Uterus (tissue), 4 donors: ENCODE data around the gene TBKBP1. TPM values are rescaled to one million over a fixed set of nuclear protein-coding genes. Genes with fewer than 3 reads are reported as not detected.

Experiments used
- DNase-seq, 2 donors: peaks; one replicate each; pipeline ENCODE4 v3.0.0-alpha.2; 2019 to 2020
- H3K27ac ChIP-seq, 2 donors: fragments of 200-600 bp; sonication (generic); 1 replicate in 1 of 2; 2 replicates in 1 of 2; pipeline ENCODE4 v1.5.1; 2016 to 2018
- H3K27me3 ChIP-seq, 2 donors: fragments of 200-600 bp; sonication (generic); one replicate each; pipeline ENCODE4 v1.5.1; 2018 to 2019; ENCODE audit warnings: control low read depth in 1 of 2
- H3K36me3 ChIP-seq, 2 donors: fragments of 200-600 bp; sonication (generic); one replicate each; pipeline ENCODE4 v1.5.1; 2019; ENCODE audit warnings: control low read depth in 1 of 2
- H3K4me1 ChIP-seq, 2 donors: fragments of 200-600 bp; sonication (generic); one replicate each; pipeline ENCODE4 v1.5.1; 2018 to 2019; ENCODE audit warnings: control low read depth in 1 of 2
- H3K4me3 ChIP-seq, 2 donors: fragments of 200-600 bp; sonication (generic); 1 replicate in 1 of 2; 2 replicates in 1 of 2; pipeline ENCODE4 v1.5.1; 2018 to 2019; ENCODE audit warnings: mild to moderate bottlenecking in 1 of 2
- H3K9me3 ChIP-seq, 2 donors: fragments of 200-600 bp; sonication (generic); one replicate each; pipeline ENCODE4 v1.5.1; 2019; ENCODE audit warnings: control low read depth in 1 of 2
- CTCF ChIP-seq, 4 experiments: fragments of 200-600 bp in 2 of 4; fragments of 450-650 bp in 2 of 4; sonication (generic) in 2 of 4; IDR thresholded peaks; one replicate each; pipeline ENCODE4 v1.5.1; 2016 to 2019; ENCODE audit warnings: antibody characterized with exemption in 4 of 4, mild to moderate bottlenecking in 2 of 4, moderate library complexity in 1 of 4
- POLR2A ChIP-seq, 2 donors: fragments of 450-650 bp; IDR thresholded peaks; one replicate each; pipeline ENCODE4 v1.6.1; 2016; ENCODE audit warnings: antibody characterized with exemption in 2 of 2, mild to moderate bottlenecking in 1 of 2, moderate library complexity in 1 of 2
- intact Hi-C: fragments of 100-400 bp; cut with DNase I; formaldehyde crosslinking; loops from one replicate; pipeline ENCODE4 v1.15.1; 2023; ENCODE audit warnings: low total_unique reads
- total RNA-seq, 4 donors: library from RNA; depleted of rRNA in 3 of 4; stranded (reverse); fragments of >200 nt in 3 of 4; gene quantifications; one replicate each; pipeline versions ENCODE4 v1.1.0 to v1.2.4, GENCODE V29; 2014 to 2023
- donor health status: DM: yes; HTN: yes; CAD: no.

The TBKBP1 gene
- total RNA-seq, 4 donors from 2014 or later, result 2.6 to 24.8 (median 10.7) TPM

- no peak overlapping the region for H3K4me3 ChIP-seq
- intact Hi-C loops, result no loop called here
- H3K27ac ChIP-seq, result no peak overlapping the region
- DNase-seq, result no peak
- H3K36me3 ChIP-seq, result no peaks in the 10 kb centered on the region
- no peak for TF ChIP-seq CTCF (IDR thresholded peaks at IDR 0.05)
- no peak for TF ChIP-seq POLR2A (IDR thresholded peaks at IDR 0.05)
- no peaks in the 10 kb centered on the region for H3K9me3 ChIP-seq
- no peaks in the 10 kb centered on the region for H3K27me3 ChIP-seq
- no peaks in the 10 kb centered on the region for H3K4me1 ChIP-seq
Observed at GRCh38 chr17:47704116-47704515, 10.2 kb downstream of the TBKBP1 start.

DNA sequence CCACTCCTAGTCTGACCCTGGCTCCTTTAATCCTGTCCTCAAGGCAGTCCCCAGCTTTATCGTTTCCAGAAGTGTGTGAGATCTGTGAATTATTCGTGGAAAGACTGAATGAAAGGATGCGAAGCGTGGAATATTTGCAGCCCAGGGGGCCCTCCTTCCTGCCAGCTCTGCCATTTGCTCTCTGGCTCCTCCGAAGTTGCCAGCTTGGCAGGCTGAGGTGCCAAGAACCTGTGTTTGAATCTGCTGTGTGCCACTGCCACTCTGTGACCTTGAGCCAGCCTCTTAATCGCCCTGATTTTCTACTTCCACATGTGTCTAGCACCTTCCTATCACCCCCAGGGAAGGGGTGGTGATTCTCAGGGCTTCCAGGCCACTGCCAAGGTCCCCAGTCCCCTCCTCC lies 10.8 kb downstream of the TBKBP1 start:
- no peak overlapping the region for H3K4me3 ChIP-seq
- TF ChIP-seq CTCF (IDR thresholded peaks at IDR 0.05), result no peak
- TF ChIP-seq POLR2A (IDR thresholded peaks at IDR 0.05), result no peak
- H3K4me1 ChIP-seq, result no peaks in the 10 kb centered on the region
- H3K27me3 ChIP-seq, result no peaks in the 10 kb centered on the region
- no peaks in the 10 kb centered on the region for H3K9me3 ChIP-seq
- DNase-seq, result no peak
- no peaks in the 10 kb centered on the region for H3K36me3 ChIP-seq
- intact Hi-C loops, result no loop called here
- no peak overlapping the region for H3K27ac ChIP-seq

DNA sequence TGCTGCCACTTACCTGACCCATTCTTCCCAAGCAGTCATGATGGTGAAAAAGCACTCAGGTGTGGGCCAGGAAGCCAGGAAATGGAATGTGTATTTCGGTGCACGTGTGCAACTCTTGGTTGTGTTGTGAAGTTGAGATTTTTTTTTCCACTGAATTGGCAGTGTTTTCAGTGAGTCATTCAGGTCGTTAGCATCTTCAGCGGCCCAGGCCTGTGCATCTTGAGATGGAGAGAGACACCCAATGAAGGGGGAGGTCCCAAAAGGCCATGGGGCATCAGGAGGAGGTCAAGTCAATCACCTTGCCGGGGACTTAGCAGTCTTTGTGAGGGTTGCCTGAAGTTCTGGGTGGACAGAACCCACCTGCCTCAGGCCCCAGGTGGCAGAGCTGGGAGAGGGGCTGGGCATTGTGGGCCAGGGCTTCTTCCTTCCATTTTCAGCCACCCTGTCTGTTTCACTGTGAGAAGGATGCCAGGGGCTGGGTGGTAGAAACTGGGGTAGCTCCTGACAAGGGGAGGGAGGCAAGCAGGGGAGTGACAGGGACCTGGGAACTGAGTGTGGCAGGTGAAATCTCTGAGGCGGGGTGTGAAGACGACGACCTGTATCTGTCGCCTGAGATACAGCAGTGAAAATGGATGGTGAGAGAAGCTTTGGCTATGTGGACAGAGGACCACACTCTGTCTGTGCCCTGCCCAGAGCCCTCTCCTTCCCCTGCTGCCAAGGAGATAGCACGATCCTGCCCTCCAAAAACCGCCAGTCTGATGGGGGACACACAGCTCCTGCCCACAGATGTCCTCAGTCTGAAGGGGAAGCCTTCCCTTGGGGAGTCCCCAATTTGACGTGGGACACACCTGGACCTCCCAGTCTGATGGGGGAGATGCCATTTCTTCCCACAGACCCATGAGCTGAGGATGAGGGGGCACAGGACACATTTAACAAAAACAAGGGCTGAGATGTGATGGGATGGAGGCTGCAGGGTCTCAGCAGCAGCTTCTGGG lies 11.9 kb downstream of the TBKBP1 start:
- TF ChIP-seq POLR2A (IDR thresholded peaks at IDR 0.05) (no peak), CTCF (IDR thresholded peaks at IDR 0.05) (no peak)
- H3K27ac ChIP-seq, result no peak overlapping the region
- H3K9me3 ChIP-seq, result no peaks in the 10 kb centered on the region
- H3K4me3 ChIP-seq, result no peak overlapping the region
- intact Hi-C loops, result no loop called here
- no peak for DNase-seq
- H3K36me3 ChIP-seq, result no peaks in the 10 kb centered on the region
- no peaks in the 10 kb centered on the region for H3K27me3 ChIP-seq
- no peaks in the 10 kb centered on the region for H3K4me1 ChIP-seq

DNA sequence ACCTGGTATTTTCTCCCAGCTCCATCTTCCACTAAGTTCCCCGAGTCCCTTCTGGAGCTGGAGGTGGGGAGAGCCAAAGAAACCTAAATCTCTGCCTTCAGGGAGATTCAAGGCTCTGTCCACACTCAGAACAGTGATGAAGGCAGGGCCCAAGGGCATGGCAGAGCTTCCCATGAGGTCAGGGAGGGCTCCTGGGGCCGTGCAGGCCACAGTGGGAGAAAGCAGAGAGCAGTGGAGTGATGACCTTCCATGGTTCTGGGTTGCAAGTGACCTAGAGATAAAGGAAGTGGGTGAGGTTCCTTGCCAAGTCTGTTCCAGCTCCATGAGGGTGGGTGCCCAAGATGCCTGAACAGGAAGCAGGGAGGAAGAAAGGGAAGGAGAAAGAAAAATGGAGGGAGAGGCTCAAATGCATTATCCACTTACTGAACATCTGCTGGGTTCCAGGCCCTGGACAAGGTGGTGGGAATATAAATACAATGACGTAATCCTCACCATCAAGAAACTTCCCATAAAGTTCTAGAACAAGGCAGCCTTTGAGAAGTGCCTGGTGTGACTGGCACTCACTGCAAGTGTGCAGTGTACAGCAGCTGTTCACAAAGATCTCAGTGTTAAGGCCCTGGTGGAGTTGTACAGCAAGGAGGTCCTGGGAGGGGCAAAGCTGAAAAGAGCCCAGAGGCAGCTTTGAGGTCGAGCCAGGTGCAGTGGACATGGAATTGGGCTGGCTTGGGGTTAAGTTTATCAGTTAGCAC lies 13.3 kb downstream of the TBKBP1 start:
- no peak for DNase-seq
- Histone ChIP-seq H3K27ac (no peak overlapping the region), H3K27me3 (no peaks in the 10 kb centered on the region), H3K4me3 (no peak overlapping the region), H3K4me1 (no peaks in the 10 kb centered on the region), H3K36me3 (no peaks in the 10 kb centered on the region), H3K9me3 (no peaks in the 10 kb centered on the region)
- no peak for TF ChIP-seq CTCF (IDR thresholded peaks at IDR 0.05)
- no peak for TF ChIP-seq POLR2A (IDR thresholded peaks at IDR 0.05)
- intact Hi-C loops, result no loop called here

DNA sequence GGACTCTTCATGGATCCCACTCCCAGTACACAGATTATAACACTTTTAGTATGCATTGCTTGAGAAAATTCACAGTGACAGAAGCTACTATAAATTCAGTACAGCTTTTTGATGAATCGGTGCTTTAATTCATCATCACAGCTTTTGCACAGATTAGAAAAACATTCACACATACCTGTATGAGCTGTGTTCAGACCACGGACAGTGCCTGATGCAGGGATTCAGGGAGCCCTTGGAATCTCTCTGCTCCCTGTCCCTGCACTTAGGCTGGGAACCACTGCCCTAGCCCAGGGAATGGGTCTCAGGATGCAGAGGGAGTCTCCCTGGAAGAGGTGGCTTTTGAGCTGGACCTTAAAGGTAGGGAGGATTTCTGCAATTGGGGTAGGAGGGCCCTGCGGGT lies 13.9 kb downstream of the TBKBP1 start:
- DNase-seq, result no peak
- peak overlapping the region in 1 of 2 donors; percentile 56 for H3K27ac ChIP-seq
- intact Hi-C loops, result no loop called here
- TF ChIP-seq CTCF (IDR thresholded peaks at IDR 0.05) (no peak), POLR2A (IDR thresholded peaks at IDR 0.05) (no peak)
- no peaks in the 10 kb centered on the region for H3K9me3 ChIP-seq
- H3K36me3 ChIP-seq, result no peaks in the 10 kb centered on the region
- no peaks in the 10 kb centered on the region for H3K27me3 ChIP-seq
- no peaks in the 10 kb centered on the region for H3K4me1 ChIP-seq
- H3K4me3 ChIP-seq, result no peak overlapping the region
